Islet precursor cell (in vitro differentiated cells): Measurements from ENCODE around the gene LHX4.

Experiments used
- DNase-seq: peaks from one replicate; pipeline ENCODE4 v3.0.0-alpha.2; 2018

LHX4 gene

GRCh38 chr1:180229483-180230415 is at the start of gene LHX4:
Gene LHX4, plus strand, starts transcription at chr1:180230264. Its CDS starts 266 bp downstream, at chr1:180230530.
- DNase-seq: peak; percentile 92

- DNase-seq: no peak
Measured at GRCh38 chr1:180181048-180181447, 49.0 kb upstream of the LHX4 start.

- no peak for DNase-seq
Measured at GRCh38 chr1:180181996-180182642, 47.9 kb upstream of the LHX4 start.

DNA sequence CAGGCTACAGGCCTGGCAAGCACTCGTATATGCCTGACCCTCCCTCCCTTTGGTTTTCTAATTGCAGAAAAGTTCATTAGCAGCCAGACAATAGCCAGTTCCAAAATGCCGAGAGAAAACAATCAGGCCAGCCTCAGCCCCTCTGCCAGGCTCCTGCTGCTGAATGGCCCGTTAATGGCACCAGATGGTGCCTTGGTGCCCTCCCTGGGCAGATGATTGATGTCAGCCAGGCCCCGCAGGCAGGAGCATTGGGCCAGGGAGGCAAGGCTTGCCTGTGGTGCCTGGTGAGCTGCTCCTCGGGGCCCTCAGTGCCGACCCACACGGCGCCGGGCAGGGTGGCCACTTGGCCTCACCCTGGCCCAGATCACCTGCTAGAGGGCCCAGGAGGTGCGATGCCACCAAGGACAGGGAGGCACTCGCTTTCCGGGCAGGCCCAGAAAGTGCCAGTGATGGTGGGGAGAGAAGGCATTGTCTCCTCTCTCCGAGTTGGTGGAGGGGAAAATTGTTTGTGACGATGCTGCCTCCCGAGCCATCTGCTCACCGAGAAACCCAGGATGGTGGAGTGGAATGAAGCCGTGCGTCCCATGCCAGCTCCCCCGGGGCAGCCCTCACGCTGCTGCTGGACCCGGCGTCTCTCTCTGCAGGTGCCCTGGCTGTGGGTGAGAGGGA is 47.3 kb upstream of the LHX4 start:
- no peak for DNase-seq

- no peak for DNase-seq
Measured at GRCh38 chr1:180183426-180183825, 46.6 kb upstream of the LHX4 start.

DNA sequence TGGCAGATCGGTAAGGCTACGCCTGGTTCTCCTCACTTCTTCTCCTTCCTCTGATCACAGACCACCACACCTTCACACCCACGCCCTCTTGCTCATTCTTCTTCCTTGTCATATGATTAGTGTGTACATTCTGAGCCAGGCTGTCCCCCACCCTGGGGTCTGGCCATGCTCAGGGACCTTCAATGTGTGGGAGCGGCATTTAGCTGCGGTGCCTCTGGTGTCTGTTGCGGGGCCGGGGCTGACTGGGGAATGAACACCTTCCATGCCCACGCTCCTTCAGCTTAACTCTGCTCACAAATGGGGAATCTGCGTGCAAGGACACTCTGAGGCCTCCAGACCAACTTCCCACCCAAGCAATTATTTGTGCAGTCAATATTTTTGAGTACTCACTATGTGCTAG is 46.0 kb upstream of the LHX4 start:
- no peak for DNase-seq

GRCh38 chr1:180185281-180185680 is 44.8 kb upstream of the LHX4 start:
- no peak for DNase-seq

DNA sequence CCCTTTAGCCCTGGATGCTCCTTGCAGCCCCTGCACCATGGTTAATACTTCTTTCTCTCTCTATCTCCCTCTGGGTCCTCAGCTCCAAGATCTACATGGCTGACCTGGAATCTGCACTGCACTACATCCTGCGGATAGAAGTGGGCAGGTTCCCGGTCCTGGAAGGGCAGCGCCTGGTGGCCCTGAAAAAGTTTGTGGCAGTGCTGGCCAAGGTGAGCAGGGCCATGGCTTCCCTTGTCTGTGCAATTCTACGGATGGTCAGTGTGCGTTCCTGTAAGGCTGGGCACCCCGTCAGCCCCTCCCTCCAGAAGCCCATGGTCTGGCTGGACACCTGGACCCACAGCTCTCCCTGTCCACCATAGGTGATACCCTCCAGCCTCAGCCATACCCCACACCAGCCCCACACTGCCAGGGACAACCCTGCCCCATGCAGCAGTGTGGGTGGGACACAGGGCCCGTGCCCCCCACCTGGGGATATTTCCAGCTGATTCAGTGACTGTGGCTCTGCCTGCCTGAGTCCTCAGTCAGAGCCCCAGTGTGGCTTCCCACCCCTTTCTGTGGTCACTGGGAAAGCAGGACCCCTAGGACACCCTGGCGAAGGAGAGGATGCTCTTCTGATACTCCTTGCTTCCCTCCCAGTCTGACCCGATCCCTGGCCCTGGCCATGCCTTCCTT is 44.0 kb upstream of the LHX4 start:
- no peak for DNase-seq

GRCh38 chr1:180186831-180187230 is 43.2 kb upstream of the LHX4 start:
- no peak for DNase-seq

GRCh38 chr1:180187626-180188025 is 42.4 kb upstream of the LHX4 start:
- no peak for DNase-seq

DNA sequence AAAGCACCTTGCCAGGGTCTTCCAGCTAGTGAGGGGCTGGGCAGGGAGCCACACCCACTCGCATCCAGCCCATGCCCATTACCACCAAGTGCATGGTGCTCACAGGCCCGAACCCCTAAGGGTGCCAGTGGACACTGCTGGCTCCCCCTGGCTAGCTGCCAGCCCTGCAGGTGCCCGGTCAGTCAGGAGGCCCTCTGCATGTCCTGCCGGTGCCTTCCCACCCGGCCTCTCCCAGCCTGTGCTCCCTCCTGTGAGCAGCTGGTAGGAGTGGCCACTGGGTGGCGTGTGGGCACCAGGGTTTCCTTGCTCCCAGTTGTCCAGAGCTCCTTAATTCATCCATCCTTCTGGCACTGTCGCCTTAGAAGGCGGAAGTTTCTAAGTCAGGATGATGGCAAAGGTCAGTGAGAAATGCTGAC is 42.0 kb upstream of the LHX4 start:
- peak; percentile 88 for DNase-seq

DNA sequence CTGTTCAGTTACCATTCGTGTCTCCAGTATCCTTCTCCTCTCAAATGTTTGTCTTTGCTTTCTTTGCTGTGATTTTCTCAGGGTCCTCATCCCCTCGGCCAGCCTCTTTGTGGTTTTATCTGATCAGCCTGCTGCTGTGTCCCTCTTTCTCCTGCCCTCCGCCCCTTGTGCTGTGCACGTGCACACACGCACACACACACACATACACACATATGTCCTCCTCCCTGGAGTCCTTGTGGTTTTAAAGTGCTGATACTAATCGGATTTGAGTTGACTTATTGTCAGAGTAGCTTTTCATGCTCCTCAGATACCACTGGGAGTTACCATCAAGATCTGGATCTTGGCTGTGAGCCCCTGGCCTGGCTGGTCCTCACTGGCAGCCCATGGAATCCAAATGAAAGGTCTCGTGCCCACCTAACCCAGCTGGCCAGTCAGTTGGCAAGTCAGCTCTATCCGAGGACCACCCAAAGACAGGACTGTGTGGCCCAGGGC is 41.3 kb upstream of the LHX4 start:
- DNase-seq: no peak

DNA sequence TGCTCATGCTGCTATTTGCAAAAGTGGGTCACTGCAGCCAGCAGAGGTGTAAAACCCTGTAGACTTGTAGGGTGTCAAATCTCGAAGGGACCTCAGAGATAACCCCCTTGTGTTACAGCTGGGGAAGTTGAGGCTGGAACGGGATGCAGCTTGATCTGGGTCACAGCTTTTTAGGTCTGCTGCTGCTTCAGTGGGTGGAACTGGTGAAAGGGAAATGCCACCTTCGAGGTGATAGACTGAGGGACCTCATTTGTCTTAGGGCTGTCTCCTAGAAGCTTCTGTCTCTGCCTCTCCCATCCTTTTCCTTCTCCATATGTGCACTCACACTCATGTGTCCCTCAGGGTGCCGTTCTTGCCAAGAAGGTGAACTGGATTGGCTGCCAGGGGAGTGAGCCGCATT is 40.0 kb upstream of the LHX4 start:
- no peak for DNase-seq

DNA sequence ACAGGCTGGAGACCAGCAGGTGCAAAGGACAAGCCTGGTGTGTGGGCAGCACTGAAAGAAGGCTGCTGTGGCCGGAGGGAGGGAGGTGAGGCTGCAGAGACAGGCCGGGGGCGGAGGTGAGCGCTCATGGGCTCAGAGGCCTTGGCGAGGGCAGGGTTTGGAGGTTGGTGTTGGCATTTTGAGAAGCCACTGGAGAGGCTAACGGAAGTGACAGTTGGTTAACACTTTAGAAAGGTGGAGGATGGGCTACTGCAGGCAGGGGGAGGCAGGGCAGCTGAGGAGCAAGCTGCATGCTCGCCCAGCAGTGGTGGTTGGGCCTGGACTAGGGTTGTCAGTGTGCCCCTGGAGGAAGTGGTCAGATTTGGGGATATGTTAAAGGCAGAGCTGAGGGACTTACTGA is 37.9 kb upstream of the LHX4 start:
- no peak for DNase-seq

DNA sequence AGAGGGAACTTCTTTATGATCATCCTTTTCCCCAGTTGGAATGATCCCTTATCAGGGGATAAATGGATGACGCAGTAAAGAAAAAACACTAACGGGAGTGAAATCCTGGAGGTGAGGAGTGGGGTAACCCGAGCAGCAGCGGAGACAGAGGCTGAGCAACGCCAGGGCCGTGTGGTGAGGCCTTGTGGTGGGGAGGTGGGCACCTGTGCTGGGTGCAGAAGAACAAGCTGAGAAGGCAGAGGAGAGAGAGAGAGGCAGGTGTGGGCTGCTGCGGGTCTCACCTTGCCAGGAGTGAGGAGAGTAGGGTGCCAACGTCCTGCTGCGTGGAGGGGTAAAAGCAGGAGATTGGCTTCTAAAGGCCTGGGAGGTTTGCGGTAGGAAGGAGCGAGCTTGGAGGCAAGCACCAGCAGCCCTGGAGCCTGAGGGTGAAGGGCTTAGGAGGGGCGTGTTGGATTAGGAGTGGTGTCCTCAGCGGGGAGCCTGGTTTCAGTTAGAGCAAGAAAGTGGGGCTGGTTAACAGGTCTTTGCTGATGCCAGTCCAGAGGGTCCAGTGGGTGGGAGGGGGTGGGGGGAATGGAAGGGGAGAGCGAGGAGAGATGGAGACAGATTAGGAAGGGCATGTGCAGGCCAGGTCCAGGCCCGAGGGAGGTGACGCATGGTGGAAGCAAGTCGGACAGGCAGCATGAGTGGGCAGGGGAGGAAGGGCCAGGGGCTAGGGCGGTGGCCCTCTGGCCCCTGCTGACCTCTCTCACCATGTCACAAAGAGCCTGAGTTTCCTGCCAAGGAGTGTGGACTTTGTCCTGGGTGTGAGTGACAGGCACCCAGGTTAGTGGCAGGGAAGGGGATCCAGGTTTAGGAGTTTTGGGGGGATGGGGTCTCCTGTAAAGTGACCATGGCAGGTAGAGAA is 36.7 kb upstream of the LHX4 start:
- DNase-seq: no peak

- DNase-seq: no peak
Measured at GRCh38 chr1:180194048-180194425, 36.0 kb upstream of the LHX4 start.

- no peak for DNase-seq
Measured at GRCh38 chr1:180194546-180195207, 35.4 kb upstream of the LHX4 start.

GRCh38 chr1:180195401-180195800 is 34.7 kb upstream of the LHX4 start:
- DNase-seq: no peak

DNA sequence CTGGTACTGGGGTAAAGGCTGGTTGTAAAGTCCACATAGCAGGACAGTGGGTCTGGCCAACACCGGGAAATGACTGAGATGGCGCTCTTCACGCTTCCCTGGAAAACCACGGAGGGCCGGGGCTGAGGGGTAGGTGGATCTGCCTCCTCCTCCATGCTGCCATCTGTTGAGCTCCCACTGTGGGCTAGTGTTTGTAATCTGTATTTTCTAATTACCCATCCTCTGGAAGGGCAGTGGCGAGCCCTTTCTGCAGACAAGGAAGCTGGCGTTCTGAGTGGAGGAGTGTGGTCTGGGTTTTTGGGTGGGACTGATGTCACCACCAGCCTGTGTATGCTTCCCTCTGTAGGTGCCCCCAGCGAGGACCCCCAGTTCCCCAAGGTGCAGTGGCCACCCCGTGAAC is 34.1 kb upstream of the LHX4 start:
- DNase-seq: no peak

DNA sequence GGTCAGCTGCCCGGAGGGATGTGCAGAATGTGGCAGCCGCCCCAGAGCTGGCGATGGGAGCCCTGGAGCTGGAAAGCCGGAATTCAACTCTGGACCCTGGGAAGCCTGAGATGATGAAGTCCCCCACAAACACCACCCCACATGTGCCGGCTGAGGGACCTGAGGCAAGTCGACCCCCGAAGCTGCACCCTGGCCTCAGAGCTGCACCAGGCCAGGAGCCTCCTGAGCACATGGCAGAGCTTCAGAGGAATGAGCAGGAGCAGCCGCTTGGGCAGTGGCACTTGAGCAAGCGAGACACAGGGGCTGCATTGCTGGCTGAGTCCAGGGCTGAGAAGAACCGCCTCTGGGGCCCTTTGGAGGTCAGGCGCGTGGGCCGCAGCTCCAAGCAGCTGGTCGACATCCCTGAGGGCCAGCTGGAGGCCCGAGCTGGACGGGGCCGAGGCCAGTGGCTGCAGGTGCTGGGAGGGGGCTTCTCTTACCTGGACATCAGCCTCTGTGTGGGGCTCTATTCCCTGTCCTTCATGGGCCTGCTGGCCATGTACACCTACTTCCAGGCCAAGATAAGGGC is 33.5 kb upstream of the LHX4 start:
- no peak for DNase-seq

- DNase-seq: no peak
Measured at GRCh38 chr1:180197231-180197630, 32.8 kb upstream of the LHX4 start.
